ENCODE results near the gene SORCS3. TPM values are rescaled to one million over a fixed set of nuclear protein-coding genes. Genes with fewer than 3 reads are reported as not detected.

The SORCS3 gene
- total RNA-seq, 4 donors from 2014 or later, result not detected

DNA sequence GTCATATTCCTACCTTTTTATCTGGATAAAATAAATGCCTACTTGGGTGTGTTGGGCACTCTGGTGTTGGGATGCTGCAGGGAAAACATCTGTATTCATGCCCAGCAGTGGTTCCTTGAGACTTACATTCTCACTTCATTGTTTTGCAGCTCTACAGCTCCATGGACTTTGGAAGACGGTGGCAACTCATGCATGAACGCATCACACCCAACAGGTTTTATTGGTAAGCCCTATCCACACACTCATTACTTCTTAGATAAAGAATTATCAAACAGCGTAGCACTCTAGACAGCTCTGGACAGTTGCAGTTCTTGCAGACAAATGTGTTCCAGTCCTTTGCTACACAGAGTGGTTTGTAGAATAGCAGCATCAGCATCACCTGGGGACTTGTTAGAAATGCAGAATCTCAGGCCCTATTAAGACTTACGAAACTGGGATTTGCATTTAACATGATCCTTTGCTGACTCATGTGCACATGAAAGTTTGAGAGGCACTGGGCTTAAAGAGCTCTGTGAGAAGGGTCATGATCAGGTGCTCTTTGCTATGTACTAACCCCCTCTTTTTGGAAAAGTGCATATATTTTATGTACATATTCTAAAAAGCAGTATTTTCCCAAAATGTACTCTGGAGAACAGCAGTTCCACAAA lies 401.9 kb downstream of the SORCS3 start:
- Histone ChIP-seq H3K36me3 (no peaks in the 10 kb centered on the region), H3K4me1 (no peaks in the 10 kb centered on the region), H3K9me3 (no peaks in the 10 kb centered on the region), H3K27ac (no peak overlapping the region), H3K27me3 (no peaks in the 10 kb centered on the region), H3K4me3 (no peak overlapping the region)
- in situ Hi-C loops (cut with MboI; ENCODE audit: low sequenced_read_pairs in 4 of 4), result no loop called here
- ATAC-seq, result no peak
- no peak for TF ChIP-seq POLR2A (IDR thresholded peaks at IDR 0.05)
- TF ChIP-seq CTCF (IDR thresholded peaks at IDR 0.05 in 4 of 5, conservative IDR thresholded peaks at IDR 0.05 in 1 of 5), result no peak
- intact Hi-C loops (cut with DNase I; ENCODE audit: low total_unique reads), result no loop called here
- no peak for DNase-seq

DNA sequence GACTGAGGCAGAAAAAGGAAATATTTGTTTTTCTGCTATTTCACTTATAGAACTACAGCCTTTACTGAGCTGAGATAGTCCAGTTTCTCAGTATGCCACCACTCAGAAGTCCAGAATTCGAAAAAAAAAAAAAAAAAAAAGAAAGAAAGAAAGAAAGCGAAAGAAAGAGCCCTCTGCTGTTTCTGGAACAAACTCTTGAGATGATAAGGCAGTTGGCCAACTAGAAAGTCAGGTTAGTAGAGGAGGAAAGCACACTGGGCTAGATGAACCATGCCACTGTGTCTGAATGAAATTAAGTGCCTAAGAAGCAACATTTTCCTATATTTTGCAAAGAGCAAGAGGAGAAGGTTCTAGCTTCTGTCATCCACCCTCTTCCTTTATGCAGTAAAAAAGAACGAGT lies 403.8 kb downstream of the SORCS3 start:
- Histone ChIP-seq H3K27me3 (no peaks in the 10 kb centered on the region), H3K27ac (no peak overlapping the region), H3K9me3 (no peaks in the 10 kb centered on the region), H3K4me3 (no peak overlapping the region), H3K4me1 (no peaks in the 10 kb centered on the region), H3K36me3 (no peaks in the 10 kb centered on the region)
- in situ Hi-C loops (cut with MboI; ENCODE audit: low sequenced_read_pairs in 4 of 4), result no loop called here
- DNase-seq, result no peak
- no peak for TF ChIP-seq CTCF (IDR thresholded peaks at IDR 0.05 in 4 of 5, conservative IDR thresholded peaks at IDR 0.05 in 1 of 5)
- TF ChIP-seq POLR2A (IDR thresholded peaks at IDR 0.05), result no peak
- intact Hi-C loops (cut with DNase I; ENCODE audit: low total_unique reads), result no loop called here
- no peak for ATAC-seq

- Histone ChIP-seq H3K27ac (no peak overlapping the region), H3K9me3 (no peaks in the 10 kb centered on the region), H3K27me3 (no peaks in the 10 kb centered on the region), H3K4me3 (no peak overlapping the region), H3K36me3 (no peaks in the 10 kb centered on the region), H3K4me1 (no peaks in the 10 kb centered on the region)
- in situ Hi-C loops (cut with MboI; ENCODE audit: low sequenced_read_pairs in 4 of 4), result no loop called here
- DNase-seq (no peak), ATAC-seq (no peak)
- TF ChIP-seq POLR2A (IDR thresholded peaks at IDR 0.05) (no peak), CTCF (IDR thresholded peaks at IDR 0.05 in 4 of 5, conservative IDR thresholded peaks at IDR 0.05 in 1 of 5) (no peak)
- intact Hi-C loops (cut with DNase I; ENCODE audit: low total_unique reads), result no loop called here
Measured at GRCh38 chr10:105056413-105056812, 415.3 kb downstream of the SORCS3 start.

DNA sequence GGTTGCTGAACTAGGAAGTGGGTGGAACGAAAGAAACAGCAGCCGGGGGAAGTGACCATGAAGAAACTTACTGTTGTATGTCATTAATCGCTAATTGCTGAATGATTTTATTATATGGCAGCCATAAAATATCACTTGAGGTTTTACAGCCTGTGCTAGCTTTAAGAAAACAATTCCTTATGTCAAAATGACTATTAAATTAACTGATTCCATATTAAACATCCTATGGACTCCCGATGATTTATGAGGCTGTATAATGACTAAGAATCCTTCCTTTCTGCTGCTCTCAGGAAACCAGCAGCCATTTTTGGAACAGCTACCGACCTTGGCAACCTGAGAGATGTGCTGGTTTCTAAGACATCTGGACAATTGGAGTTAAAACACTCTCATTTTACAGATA lies 421.9 kb downstream of the SORCS3 start:
- Histone ChIP-seq H3K9me3 (no peaks in the 10 kb centered on the region), H3K4me1 (no peaks in the 10 kb centered on the region), H3K27me3 (no peaks in the 10 kb centered on the region), H3K4me3 (no peak overlapping the region), H3K27ac (no peak overlapping the region), H3K36me3 (no peaks in the 10 kb centered on the region)
- in situ Hi-C loops (cut with MboI; ENCODE audit: low sequenced_read_pairs in 4 of 4) (no loop called here), intact Hi-C loops (cut with DNase I; ENCODE audit: low total_unique reads) (loop anchor here (5.0 kb wide), 1 partner anchor 529 kb away; no protein-coding TSS in a partner anchor)
- DNase-seq (no peak), ATAC-seq (no peak)
- TF ChIP-seq CTCF (IDR thresholded peaks at IDR 0.05 in 4 of 5, conservative IDR thresholded peaks at IDR 0.05 in 1 of 5) (no peak), POLR2A (IDR thresholded peaks at IDR 0.05) (no peak)

GRCh38 chr10:105063796-105064195 lies 422.7 kb downstream of the SORCS3 start:
- ATAC-seq (no peak), DNase-seq (no peak)
- Histone ChIP-seq H3K4me1 (no peaks in the 10 kb centered on the region), H3K36me3 (no peaks in the 10 kb centered on the region), H3K27ac (no peak overlapping the region), H3K9me3 (no peaks in the 10 kb centered on the region), H3K4me3 (no peak overlapping the region), H3K27me3 (no peaks in the 10 kb centered on the region)
- in situ Hi-C loops (cut with MboI; ENCODE audit: low sequenced_read_pairs in 4 of 4) (no loop called here), intact Hi-C loops (cut with DNase I; ENCODE audit: low total_unique reads) (loop anchor here (5.0 kb wide), 1 partner anchor 529 kb away; no protein-coding TSS in a partner anchor)
- TF ChIP-seq POLR2A (IDR thresholded peaks at IDR 0.05) (no peak), CTCF (IDR thresholded peaks at IDR 0.05 in 4 of 5, conservative IDR thresholded peaks at IDR 0.05 in 1 of 5) (no peak)
